HL-60 (cell line): ENCODE results near the gene TERT.

Source experiments
- DNase-seq, 2 experiments: peaks; one replicate each; pipeline ENCODE4 v3.0.0-alpha.2; 2010 to 2020; ENCODE audit warnings: low read depth in 1 of 2, low spot score in 1 of 2
- H3K27ac ChIP-seq: fragments of 250-450 bp; sonication (Bioruptor Pico); replicated peaks from 2 replicates; pipeline ENCODE4 v1.5.1; 2020; ENCODE audit warnings: mild to moderate bottlenecking, moderate library complexity
- H3K27me3 ChIP-seq: fragments of 250-450 bp; sonication (Bioruptor Pico); 2 replicates; pipeline ENCODE4 v1.5.1; 2021; ENCODE audit warnings: mild to moderate bottlenecking, moderate library complexity; ENCODE audit not compliant: insufficient read depth, poor library complexity, severe bottlenecking
- H3K4me3 ChIP-seq: replicated peaks from 2 replicates; pipeline ENCODE4 v1.5.1; 2011; ENCODE audit warnings: mild to moderate bottlenecking, control low read depth, low read length; ENCODE audit not compliant: insufficient read depth
- GABPA ChIP-seq: IDR thresholded peaks from 2 replicates; pipeline ENCODE4 v1.6.1; 2012; ENCODE audit warnings: low read depth
- POLR2AphosphoS5 ChIP-seq: IDR thresholded peaks from 2 replicates; pipeline ENCODE4 v1.6.1; 2012; ENCODE audit warnings: low read depth
- SPI1 ChIP-seq: IDR thresholded peaks from 2 replicates; pipeline ENCODE4 v1.6.1; 2012; ENCODE audit warnings: low read depth, mild to moderate bottlenecking, borderline replicate concordance
- TF ChIP-seq, protein P1 (sequence below): IDR thresholded peaks from 2 replicates; pipeline ENCODE4 v1.6.1; 2012; ENCODE audit warnings: low read depth; ENCODE audit not compliant: insufficient replicate concordance
- TF ChIP-seq, protein P2 (sequence below): IDR thresholded peaks from one replicate; pipeline ENCODE4 v1.5.1; 2011; ENCODE audit warnings: low read length, control low read depth, inconsistent platforms; ENCODE audit not compliant: insufficient read depth

TERT gene

DNA sequence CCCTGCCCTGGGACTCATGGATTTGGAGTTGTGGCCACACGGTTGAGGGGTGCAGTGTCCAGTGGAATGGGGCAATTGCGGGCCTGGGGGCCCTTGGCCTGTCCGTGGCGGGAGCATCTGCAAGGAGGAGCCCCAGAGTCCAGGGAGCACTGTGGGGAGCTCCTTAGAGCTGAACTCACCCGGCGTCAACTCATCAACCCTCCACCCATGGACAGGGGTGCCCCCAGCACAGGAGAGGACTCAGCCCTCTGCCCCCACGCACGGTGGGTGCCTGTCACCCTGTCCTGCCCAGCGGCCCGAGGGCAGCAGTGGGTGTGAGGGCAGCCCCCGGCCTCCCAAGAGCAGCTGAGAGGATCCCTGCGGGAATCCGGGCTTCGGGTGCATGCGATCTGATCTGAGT, 70.2 kb downstream of the TERT start:
- TF ChIP-seq GABPA, result no peak
- no peak for TF ChIP-seq POLR2AphosphoS5
- TF ChIP-seq, protein P1, sequence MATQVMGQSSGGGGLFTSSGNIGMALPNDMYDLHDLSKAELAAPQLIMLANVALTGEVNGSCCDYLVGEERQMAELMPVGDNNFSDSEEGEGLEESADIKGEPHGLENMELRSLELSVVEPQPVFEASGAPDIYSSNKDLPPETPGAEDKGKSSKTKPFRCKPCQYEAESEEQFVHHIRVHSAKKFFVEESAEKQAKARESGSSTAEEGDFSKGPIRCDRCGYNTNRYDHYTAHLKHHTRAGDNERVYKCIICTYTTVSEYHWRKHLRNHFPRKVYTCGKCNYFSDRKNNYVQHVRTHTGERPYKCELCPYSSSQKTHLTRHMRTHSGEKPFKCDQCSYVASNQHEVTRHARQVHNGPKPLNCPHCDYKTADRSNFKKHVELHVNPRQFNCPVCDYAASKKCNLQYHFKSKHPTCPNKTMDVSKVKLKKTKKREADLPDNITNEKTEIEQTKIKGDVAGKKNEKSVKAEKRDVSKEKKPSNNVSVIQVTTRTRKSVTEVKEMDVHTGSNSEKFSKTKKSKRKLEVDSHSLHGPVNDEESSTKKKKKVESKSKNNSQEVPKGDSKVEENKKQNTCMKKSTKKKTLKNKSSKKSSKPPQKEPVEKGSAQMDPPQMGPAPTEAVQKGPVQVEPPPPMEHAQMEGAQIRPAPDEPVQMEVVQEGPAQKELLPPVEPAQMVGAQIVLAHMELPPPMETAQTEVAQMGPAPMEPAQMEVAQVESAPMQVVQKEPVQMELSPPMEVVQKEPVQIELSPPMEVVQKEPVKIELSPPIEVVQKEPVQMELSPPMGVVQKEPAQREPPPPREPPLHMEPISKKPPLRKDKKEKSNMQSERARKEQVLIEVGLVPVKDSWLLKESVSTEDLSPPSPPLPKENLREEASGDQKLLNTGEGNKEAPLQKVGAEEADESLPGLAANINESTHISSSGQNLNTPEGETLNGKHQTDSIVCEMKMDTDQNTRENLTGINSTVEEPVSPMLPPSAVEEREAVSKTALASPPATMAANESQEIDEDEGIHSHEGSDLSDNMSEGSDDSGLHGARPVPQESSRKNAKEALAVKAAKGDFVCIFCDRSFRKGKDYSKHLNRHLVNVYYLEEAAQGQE, result no peak
- no peak for TF ChIP-seq SPI1
- TF ChIP-seq, protein P2, sequence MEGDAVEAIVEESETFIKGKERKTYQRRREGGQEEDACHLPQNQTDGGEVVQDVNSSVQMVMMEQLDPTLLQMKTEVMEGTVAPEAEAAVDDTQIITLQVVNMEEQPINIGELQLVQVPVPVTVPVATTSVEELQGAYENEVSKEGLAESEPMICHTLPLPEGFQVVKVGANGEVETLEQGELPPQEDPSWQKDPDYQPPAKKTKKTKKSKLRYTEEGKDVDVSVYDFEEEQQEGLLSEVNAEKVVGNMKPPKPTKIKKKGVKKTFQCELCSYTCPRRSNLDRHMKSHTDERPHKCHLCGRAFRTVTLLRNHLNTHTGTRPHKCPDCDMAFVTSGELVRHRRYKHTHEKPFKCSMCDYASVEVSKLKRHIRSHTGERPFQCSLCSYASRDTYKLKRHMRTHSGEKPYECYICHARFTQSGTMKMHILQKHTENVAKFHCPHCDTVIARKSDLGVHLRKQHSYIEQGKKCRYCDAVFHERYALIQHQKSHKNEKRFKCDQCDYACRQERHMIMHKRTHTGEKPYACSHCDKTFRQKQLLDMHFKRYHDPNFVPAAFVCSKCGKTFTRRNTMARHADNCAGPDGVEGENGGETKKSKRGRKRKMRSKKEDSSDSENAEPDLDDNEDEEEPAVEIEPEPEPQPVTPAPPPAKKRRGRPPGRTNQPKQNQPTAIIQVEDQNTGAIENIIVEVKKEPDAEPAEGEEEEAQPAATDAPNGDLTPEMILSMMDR, result no peak
- no peak for DNase-seq
- Histone ChIP-seq H3K27ac (no peak overlapping the region), H3K4me3 (no peak overlapping the region), H3K27me3 (no peaks in the 10 kb centered on the region)

GRCh38 chr5:1223278-1223670, 71.6 kb downstream of the TERT start:
- TF ChIP-seq GABPA (no peak), SPI1 (no peak), POLR2AphosphoS5 (no peak)
- TF ChIP-seq, protein P2, result no peak
- TF ChIP-seq, protein P1, result no peak
- Histone ChIP-seq H3K27ac (no peak overlapping the region), H3K27me3 (no peaks in the 10 kb centered on the region), H3K4me3 (no peak overlapping the region)
- no peak for DNase-seq

- Histone ChIP-seq H3K27ac (no peak overlapping the region), H3K27me3 (no peaks in the 10 kb centered on the region), H3K4me3 (no peak overlapping the region)
- TF ChIP-seq, protein P2, result no peak
- TF ChIP-seq SPI1 (no peak), POLR2AphosphoS5 (no peak), GABPA (no peak)
- TF ChIP-seq, protein P1, result no peak
- DNase-seq, result no peak
Measured at GRCh38 chr5:1222621-1223277, 72.1 kb downstream of the TERT start.
